Measurements from ENCODE around the gene ZNF677.
"Not testable (repeated sequence)": the region's sequence is repeated elsewhere in the genome, so short reads cannot be mapped to it uniquely, and the experiment has no call there.

ZNF677 gene

GRCh38 chr19:53254411-53255341 lies at the start of gene ZNF677:
Gene ZNF677 (minus strand): TSS chr19:53254873. CDS start chr19:53251550, 3,323 bp downstream.
- DNase-seq (ENCODE audit: low read depth), result peak; percentile 86

- DNase-seq (ENCODE audit: low read depth), result not testable (repeated sequence)
Observed at GRCh38 chr19:53301341-53301740, 46.7 kb upstream of the ZNF677 start.

GRCh38 chr19:53294786-53295441 lies 40.2 kb upstream of the ZNF677 start:
- DNase-seq (ENCODE audit: low read depth), result no peak

GRCh38 chr19:53290758-53291549 lies 36.3 kb upstream of the ZNF677 start:
- no peak for DNase-seq (ENCODE audit: low read depth)

GRCh38 chr19:53285087-53285486 lies 30.4 kb upstream of the ZNF677 start:
- no peak for DNase-seq (ENCODE audit: low read depth)

GRCh38 chr19:53281947-53282346 lies 27.3 kb upstream of the ZNF677 start:
- not testable (repeated sequence) for DNase-seq (ENCODE audit: low read depth)

GRCh38 chr19:53275480-53275879 lies 20.8 kb upstream of the ZNF677 start:
- DNase-seq (ENCODE audit: low read depth), result no peak

GRCh38 chr19:53272044-53272443 lies 17.4 kb upstream of the ZNF677 start:
- DNase-seq (ENCODE audit: low read depth), result no peak

- not testable (repeated sequence) for DNase-seq (ENCODE audit: low read depth)
Observed at GRCh38 chr19:53269861-53270260, 15.2 kb upstream of the ZNF677 start.

GRCh38 chr19:53267623-53268022 lies 12.9 kb upstream of the ZNF677 start, which contains the start of gene VN1R4:
Gene VN1R4 (minus strand): TSS chr19:53267723. CDS start chr19:53267665, 58 bp downstream.
- DNase-seq (ENCODE audit: low read depth), result not testable (repeated sequence)

GRCh38 chr19:53257715-53258342 lies 3.2 kb upstream of the ZNF677 start, which contains the start of gene VN1R2:
Gene VN1R2 (plus strand): TSS chr19:53258292. CDS start chr19:53258376, 84 bp downstream.
- not testable (repeated sequence) for DNase-seq (ENCODE audit: low read depth)

GRCh38 chr19:53246498-53246897 lies 8.2 kb downstream of the ZNF677 start:
- DNase-seq (ENCODE audit: low read depth), result no peak

- no peak for DNase-seq (ENCODE audit: low read depth)
Observed at GRCh38 chr19:53237114-53237777, 17.4 kb downstream of the ZNF677 start.

- DNase-seq (ENCODE audit: low read depth), result no peak
Observed at GRCh38 chr19:53224606-53225005, 30.1 kb downstream of the ZNF677 start.

- DNase-seq (ENCODE audit: low read depth), result not testable (repeated sequence)
Observed at GRCh38 chr19:53222716-53223115, 32.0 kb downstream of the ZNF677 start.

- no peak for DNase-seq (ENCODE audit: low read depth)
Observed at GRCh38 chr19:53212703-53213320, 41.9 kb downstream of the ZNF677 start.

- not testable (repeated sequence) for DNase-seq (ENCODE audit: low read depth)
Observed at GRCh38 chr19:53211554-53211953, 43.1 kb downstream of the ZNF677 start.

GRCh38 chr19:53196777-53197396 lies 57.8 kb downstream of the ZNF677 start:
- DNase-seq (ENCODE audit: low read depth), result peak; percentile 89

- DNase-seq (ENCODE audit: low read depth), result peak; percentile 78
Observed at GRCh38 chr19:53195265-53195903, 59.3 kb downstream of the ZNF677 start.

Data from ELR (cell line).